H1 (cell line): Measurements from ENCODE around the gene KHDC4. TPM values are rescaled to one million over a fixed set of nuclear protein-coding genes. Genes with fewer than 3 reads are reported as not detected.

Experiments
- CTCF ChIA-PET: fragments of 300-600 bp; sonication (Branson Sonifier 250); formaldehyde crosslinking; loops from one replicate; lab custom pipeline; 2021; ENCODE audit not compliant: partially characterized antibody; lab: Charles Lee
- POLR2A ChIA-PET: fragments of 300-600 bp; sonication (Branson Sonifier 250); formaldehyde crosslinking; loops from one replicate; lab custom pipeline; 2021; ENCODE audit warnings: inconsistent platforms; ENCODE audit not compliant: partially characterized antibody; lab: Charles Lee
- DNase-seq, 2 experiments: peaks; one replicate each; pipeline versions ENCODE4 v3.0.0 to v3.0.0-alpha.2; 2010 to 2022; ENCODE audit warnings: low spot score in 2 of 2, low read depth in 1 of 2, mixed read lengths in 1 of 2
- FAIRE-seq: peaks from 2 replicates; lab custom pipeline; 2011; peaks lifted over from hg19 to GRCh38; lab: Jason Lieb, UNC
- H2AFZ ChIP-seq: 2 replicates; pipeline ENCODE4 v1.8.1; 2012; ENCODE audit warnings: low read length, inconsistent platforms
- H2AK5ac ChIP-seq: 2 replicates; pipeline ENCODE4 v1.6.1; 2013; ENCODE audit warnings: low read depth, low read length
- H2BK120ac ChIP-seq: replicated peaks from 2 replicates; pipeline ENCODE3; 2013; ENCODE audit warnings: low read depth, low read length, inconsistent platforms
- H2BK12ac ChIP-seq: 2 replicates; pipeline ENCODE4 v1.6.1; 2013; ENCODE audit warnings: low read depth, low read length
- H2BK15ac ChIP-seq: 2 replicates; pipeline ENCODE4 v1.6.1; 2013; ENCODE audit warnings: low read length
- H2BK20ac ChIP-seq: 2 replicates; pipeline ENCODE4 v1.6.1; 2013; ENCODE audit warnings: low read length
- H2BK5ac ChIP-seq: 2 replicates; pipeline ENCODE4 v1.6.1; 2013; ENCODE audit warnings: low read depth, low read length
- H3K14ac ChIP-seq: 2 replicates; pipeline ENCODE4 v1.6.1; 2013; ENCODE audit warnings: inconsistent platforms; ENCODE audit not compliant: insufficient read length
- H3K18ac ChIP-seq: 2 replicates; pipeline ENCODE4 v1.6.1; 2013; ENCODE audit warnings: low read length; ENCODE audit errors: extremely low read depth
- H3K23ac ChIP-seq: 2 replicates; pipeline ENCODE4 v1.6.1; 2013; ENCODE audit warnings: inconsistent platforms; ENCODE audit not compliant: insufficient read length
- H3K23me2 ChIP-seq: 2 replicates; pipeline ENCODE4 v1.6.1; 2013; ENCODE audit warnings: low read depth, low read length
- H3K27ac ChIP-seq: 2 replicates; pipeline ENCODE4 v1.6.1; 2011; ENCODE audit warnings: low read depth, low read length, inconsistent platforms
- H3K27me3 ChIP-seq, 4 experiments: replicated peaks in 1 of 4; 1 replicate in 1 of 4; 2 replicates in 3 of 4; pipeline versions ENCODE4 v1.6.1 to v1.8.1; 2011 to 2013; ENCODE audit warnings: low read length in 3 of 4, mild to moderate bottlenecking in 3 of 4, inconsistent platforms in 2 of 4, mixed read lengths in 2 of 4, moderate library complexity in 1 of 4; ENCODE audit not compliant: control insufficient read depth in 3 of 4, insufficient read depth in 3 of 4; ENCODE audit errors: extremely low read depth in 1 of 4
- H3K36me3 ChIP-seq, 4 experiments: 2 replicates each; pipeline versions ENCODE4 v1.6.1 to v1.8.1; 2011 to 2013; ENCODE audit warnings: mild to moderate bottlenecking in 4 of 4, low read length in 3 of 4, moderate library complexity in 2 of 4, control low read depth in 1 of 4, inconsistent platforms in 1 of 4; ENCODE audit not compliant: insufficient read depth in 4 of 4, control insufficient read depth in 2 of 4
- H3K4ac ChIP-seq: replicated peaks from 2 replicates; pipeline ENCODE3; 2013; ENCODE audit warnings: low read length, low read depth, mixed read lengths, inconsistent platforms; ENCODE audit not compliant: insufficient read length
- H3K4me1 ChIP-seq, 4 experiments: replicated peaks in 1 of 4; 1 replicate in 1 of 4; 2 replicates in 3 of 4; pipeline versions ENCODE4 v1.6.1 to v1.8.1; 2011 to 2013; ENCODE audit warnings: low read length in 3 of 4, inconsistent platforms in 2 of 4, mixed read lengths in 1 of 4; ENCODE audit not compliant: insufficient read depth in 4 of 4, control insufficient read depth in 3 of 4
- H3K4me2 ChIP-seq, 2 experiments: 2 replicates each; pipeline versions ENCODE4 v1.6.1 to v1.8.1; 2011 to 2013; ENCODE audit warnings: low read depth in 2 of 2, low read length in 2 of 2, control low read depth in 1 of 2, inconsistent platforms in 1 of 2, mild to moderate bottlenecking in 1 of 2; ENCODE audit not compliant: insufficient read depth in 1 of 2
- H3K4me3 ChIP-seq, 4 experiments: fragments of 200-600, 300-600 bp in 1 of 4; sonication (generic), shearing (Covaris generic), sonication (Bioruptor Twin) in 1 of 4; 2 replicates each; pipeline versions ENCODE4 v1.5.1 to v1.8.1; 2011 to 2016; ENCODE audit warnings: low read length in 4 of 4, low read depth in 3 of 4, control low read depth in 2 of 4, inconsistent platforms in 2 of 4, mild to moderate bottlenecking in 2 of 4, mixed read lengths in 1 of 4, moderate library complexity in 1 of 4; ENCODE audit not compliant: insufficient read depth in 2 of 4; ENCODE audit errors: extremely low read depth in 1 of 4
- H3K56ac ChIP-seq: replicated peaks from 2 replicates; pipeline ENCODE3; 2013; ENCODE audit warnings: low read depth, mild to moderate bottlenecking, mixed read lengths, low read length, inconsistent platforms; ENCODE audit not compliant: insufficient read length
- H3K79me1 ChIP-seq: 2 replicates; pipeline ENCODE4 v1.6.1; 2013; ENCODE audit warnings: low read depth, low read length, control low read depth
- H3K79me2 ChIP-seq, 2 experiments: 2 replicates each; pipeline versions ENCODE4 v1.6.1 to v1.8.1; 2012 to 2013; ENCODE audit warnings: low read length in 2 of 2, mild to moderate bottlenecking in 2 of 2, inconsistent platforms in 1 of 2; ENCODE audit not compliant: insufficient read depth in 2 of 2, control insufficient read depth in 1 of 2
- H3K9ac ChIP-seq, 4 experiments: replicated peaks in 1 of 4; 1 replicate in 1 of 4; 2 replicates in 3 of 4; pipeline versions ENCODE4 v1.6.1 to v1.8.1; 2011 to 2013; ENCODE audit warnings: low read depth in 3 of 4, low read length in 3 of 4, control low read depth in 2 of 4, mild to moderate bottlenecking in 2 of 4, moderate library complexity in 2 of 4, inconsistent platforms in 1 of 4; ENCODE audit errors: extremely low read depth in 1 of 4
- H3K9me3 ChIP-seq, 2 experiments: 2 replicates each; pipeline versions ENCODE4 v1.6.1 to v1.8.1; 2012 to 2013; ENCODE audit warnings: mild to moderate bottlenecking in 2 of 2, moderate library complexity in 2 of 2, control low read depth in 1 of 2, inconsistent platforms in 1 of 2, low read depth in 1 of 2, low read length in 1 of 2, mixed read lengths in 1 of 2; ENCODE audit not compliant: insufficient read depth in 2 of 2
- H4K20me1 ChIP-seq, 2 experiments: replicated peaks in 1 of 2; 2 replicates each; pipeline versions ENCODE3 to v1.8.1; 2011 to 2013; ENCODE audit warnings: inconsistent platforms in 2 of 2, low read length in 2 of 2, mild to moderate bottlenecking in 1 of 2; ENCODE audit not compliant: insufficient read depth in 2 of 2, control insufficient read depth in 1 of 2
- H4K5ac ChIP-seq: 2 replicates; pipeline ENCODE4 v1.6.1; 2013; ENCODE audit warnings: low read length, low read depth, mixed read lengths, inconsistent platforms; ENCODE audit not compliant: insufficient read length
- H4K8ac ChIP-seq: 2 replicates; pipeline ENCODE4 v1.8.0; 2013; ENCODE audit warnings: mild to moderate bottlenecking, moderate library complexity, low read length, inconsistent platforms; ENCODE audit not compliant: insufficient read depth; ENCODE audit errors: extremely low read depth
- H4K91ac ChIP-seq: replicated peaks from 2 replicates; pipeline ENCODE3; 2013; ENCODE audit warnings: low read length, mixed read lengths, inconsistent platforms; ENCODE audit not compliant: insufficient read length
- ASH2L ChIP-seq: fragments of 200-600, 300-600 bp; sonication (generic); IDR thresholded peaks from one replicate; pipeline ENCODE4 v1.7.1; 2017; ENCODE audit warnings: low read length
- BACH1 ChIP-seq: IDR thresholded peaks from 2 replicates; pipeline ENCODE4 v1.6.1; 2012; ENCODE audit warnings: low read length, improper control_type of control experiment
- BCL11A ChIP-seq, 2 experiments: IDR thresholded peaks; one replicate each; pipeline ENCODE4 v1.6.1; 2011; ENCODE audit warnings: low read depth in 2 of 2, low read length in 2 of 2, mild to moderate bottlenecking in 2 of 2
- CBX8 ChIP-seq: fragments of 300-800, 300-1000 bp; sonication (generic); IDR thresholded peaks from 2 replicates; pipeline ENCODE4 v1.7.1; 2016; ENCODE audit warnings: low read depth, low read length, borderline replicate concordance
- GABPA ChIP-seq: IDR thresholded peaks from 2 replicates; pipeline ENCODE4 v1.6.1; 2011; ENCODE audit warnings: mild to moderate bottlenecking, low read length, moderate library complexity, borderline replicate concordance; ENCODE audit not compliant: insufficient read depth
- JUN ChIP-seq: IDR thresholded peaks from 2 replicates; pipeline ENCODE4 v1.6.1; 2011; ENCODE audit warnings: low read depth, mild to moderate bottlenecking, improper control_type of control experiment, low read length
- RFX5 ChIP-seq: IDR thresholded peaks from 2 replicates; pipeline ENCODE4 v1.6.1; 2011; ENCODE audit warnings: low read depth, low read length, improper control_type of control experiment, borderline replicate concordance
- RXRA ChIP-seq: IDR thresholded peaks from 2 replicates; pipeline ENCODE4 v1.6.1; 2011; ENCODE audit warnings: low read depth, mild to moderate bottlenecking, low read length, moderate library complexity; ENCODE audit not compliant: insufficient read depth
- SP1 ChIP-seq: IDR thresholded peaks from 2 replicates; pipeline ENCODE4 v1.6.1; 2011; ENCODE audit warnings: low read depth, low read length
- SP4 ChIP-seq: IDR thresholded peaks from 2 replicates; pipeline ENCODE4 v1.6.1; 2012; ENCODE audit warnings: low read length, inconsistent platforms
- SRF ChIP-seq: IDR thresholded peaks from 2 replicates; pipeline ENCODE4 v1.6.1; 2011; ENCODE audit warnings: mild to moderate bottlenecking, low read depth, low read length, moderate library complexity
- SUZ12 ChIP-seq: fragments of 200-600 bp; sonication (generic); IDR thresholded peaks from 2 replicates; pipeline ENCODE4 v1.6.1; 2012; ENCODE audit warnings: mild to moderate bottlenecking, inconsistent platforms, low read length, moderate library complexity, mixed read lengths
- USF2 ChIP-seq: IDR thresholded peaks from 2 replicates; pipeline ENCODE4 v1.6.1; 2011; ENCODE audit warnings: low read length, improper control_type of control experiment
- ZNF274 ChIP-seq: IDR thresholded peaks from 2 replicates; pipeline ENCODE4 v1.7.0; 2012; ENCODE audit warnings: low read length, borderline replicate concordance; ENCODE audit errors: extremely low read depth
- WGBS, 2 experiments: shearing (Covaris generic) in 1 of 2; methylation state at CpG; one replicate each; pipeline versions ENCODE4 v1.1.6 to v1.1.7; 2013 to 2015; ENCODE audit warnings: low lambda C conversion rate in 2 of 2, mixed read lengths in 2 of 2, inconsistent platforms in 1 of 2, low coverage in 1 of 2, missing lambda C conversion rate in 1 of 2; ENCODE audit not compliant: insufficient replicate concordance in 2 of 2, insufficient coverage in 1 of 2, insufficient read length in 1 of 2; ENCODE audit errors: extremely low coverage in 1 of 2, missing lambda C conversion rate in 1 of 2; 5-methylcytosine and 5-hydroxymethylcytosine counted together
- polyA plus RNA-seq, 7 experiments: library from polyadenylated mRNA; depleted of rRNA in 3 of 7; stranded (reverse) in 5 of 7; unstranded in 2 of 7; fragments of >200 nt in 5 of 7; fragments of 200-250 nt in 2 of 7; gene quantifications; 1 replicate in 5 of 7; 2 replicates in 1 of 7; 4 replicates in 1 of 7; pipeline versions ENCODE4 v1.2.1 to v1.2.3, GENCODE V29; 2011 to 2013; ENCODE audit warnings: missing spikeins in 2 of 7, mixed read lengths in 2 of 7
- total RNA-seq: library from RNA; stranded (reverse); fragmentation: NEBNext Ultra II Directional; extraction: Animal tissue kit (Norgen Biotek cat#: 25700); gene quantifications from 2 replicates; pipeline ENCODE4 v1.2.1, GENCODE V29; 2021

Gene KHDC4
- total and polyA plus RNA-seq, 2 of the 8 experiments (the other 6 are each of a cell fraction or from before 2014, with no cell fraction given): 56.6 to 81.1 TPM

GRCh38 chr1:155932487-155932886 is 1.7 kb downstream of the KHDC4 start:
- no peak overlapping the region for H2AFZ ChIP-seq
- H2AK5ac ChIP-seq: no peak overlapping the region
- H3K23ac ChIP-seq: no peak overlapping the region
- H3K27me3 ChIP-seq: no peaks in the 10 kb centered on the region
- H4K91ac ChIP-seq: no peak overlapping the region
- H3K14ac ChIP-seq: no peak overlapping the region
- no peak overlapping the region for H3K9ac ChIP-seq
- ChIA-PET POLR2A (interaction anchor here (0.6 to 6.7 kb wide), 10 partner anchors 12 to 625 kb away, joined by 3 to 109 read pairs (median 4); no protein-coding TSS in a partner anchor), CTCF (interaction anchor here (1.0 to 2.6 kb wide), 9 partner anchors 9 to 385 kb away, joined by 3 to 11 read pairs (median 3); partner anchors contain the start of gene ARHGEF2)
- no peaks in the 10 kb centered on the region for H3K9me3 ChIP-seq
- H3K27ac ChIP-seq: no peak overlapping the region
- H3K79me1 ChIP-seq: peaks cover 2% of the 10 kb centered on the region; the same call in 1 of the 2 replicates
- 92% methylated on average over 5 of the region's 5 CpGs; no CpG with 5 or more reads in 1 of the 2 experiments for WGBS, 2 experiments
- peaks cover 5% of the 10 kb centered on the region for H3K23me2 ChIP-seq
- peak overlapping the region in 2 of 4 experiments; percentile 0 to 89; a peak in 4 of 8 replicates for H3K4me3 ChIP-seq
- peaks cover 10 to 51% of the 10 kb centered on the region in 2 experiments for H3K79me2 ChIP-seq
- FAIRE-seq (no peak), DNase-seq (no peak)
- peaks cover 0 to 15% of the 10 kb centered on the region in 2 experiments for H4K20me1 ChIP-seq
- H3K4me1 ChIP-seq: peaks cover 0 to 2% (median 1%) of the 10 kb centered on the region in 4 experiments; a peak in 4 of 7 replicates
- peaks cover 22 to 58% (median 41%) of the 10 kb centered on the region in 4 experiments for H3K36me3 ChIP-seq
- H2BK12ac ChIP-seq: no peak overlapping the region
- no peak overlapping the region for H2BK15ac ChIP-seq
- H3K4ac ChIP-seq: no peak overlapping the region
- no peak overlapping the region for H3K56ac ChIP-seq
- H3K18ac ChIP-seq: no peak overlapping the region
- peak overlapping the region; percentile 40 to 85; a peak in 3 of 4 replicates for H3K4me2 ChIP-seq
- H4K5ac ChIP-seq: no peak overlapping the region
- H2BK5ac ChIP-seq: no peak overlapping the region
- H2BK120ac ChIP-seq: no peak overlapping the region
- H4K8ac ChIP-seq: no peak overlapping the region
- no peak overlapping the region for H2BK20ac ChIP-seq
- TF ChIP-seq ZNF274 (no peak), SRF (no peak), JUN (no peak), GABPA (no peak), RFX5 (no peak), BCL11A (IDR thresholded peaks at IDR 0.05; ENCODE audit: low read depth in 2 of 2, low read length in 2 of 2) (no peak), SP4 (no peak), SUZ12 (no peak), RXRA (no peak), USF2 (no peak), ASH2L (no peak), CBX8 (no peak), BACH1 (no peak), SP1 (no peak)
